A673 (cell line): ENCODE measurements around the gene AARSD1. TPM values are rescaled to one million over a fixed set of nuclear protein-coding genes. Genes with fewer than 3 reads are reported as not detected.

Experiments
- BruUV-seq: library from RNA; stranded (reverse); fragments of 400-500 nt; replicated peaks from 2 replicates; lab custom pipeline; 2021; lab: Mats Ljungman, UMichigan
- CTCF ChIA-PET: fragments of 300-600 bp; sonication (Branson Sonifier 250); formaldehyde crosslinking; loops from one replicate; lab custom pipeline; 2022; ENCODE audit warnings: antibody characterized with exemption; lab: Charles Lee
- POLR2A ChIA-PET: fragments of 300-600 bp; sonication (Branson Sonifier 250); formaldehyde crosslinking; loops from one replicate; lab custom pipeline; 2022; ENCODE audit warnings: antibody characterized with exemption; ENCODE audit not compliant: low non-redundant PET; lab: Charles Lee
- DNase-seq: peaks from one replicate; pipeline ENCODE4 v3.0.0-alpha.2; 2015; ENCODE audit warnings: low spot score
- H3K27ac ChIP-seq: fragments of 200-600 bp; sonication (generic); 2 replicates; pipeline ENCODE4 v1.5.1; 2016; ENCODE audit warnings: mixed run types, low read depth, mild to moderate bottlenecking, mixed read lengths, antibody characterized with exemption, low read length; ENCODE audit not compliant: poor library complexity, severe bottlenecking
- H3K27me3 ChIP-seq: fragments of 200-600 bp; sonication (generic); replicated peaks from 2 replicates; pipeline ENCODE4 v1.6.1; 2017; ENCODE audit warnings: mixed run types, low read depth, mild to moderate bottlenecking, mixed read lengths, antibody characterized with exemption, low read length; ENCODE audit not compliant: insufficient read depth, poor library complexity
- H3K36me3 ChIP-seq: fragments of 200-600 bp; sonication (generic); 2 replicates; pipeline ENCODE4 v1.6.1; 2016; ENCODE audit warnings: mixed run types, mild to moderate bottlenecking, mixed read lengths, antibody characterized with exemption, low read length; ENCODE audit not compliant: insufficient read depth, poor library complexity, severe bottlenecking
- H3K4me1 ChIP-seq: fragments of 200-600 bp; sonication (generic); 2 replicates; pipeline ENCODE4 v1.6.1; 2017; ENCODE audit warnings: mixed run types, mild to moderate bottlenecking, mixed read lengths, antibody characterized with exemption, low read length; ENCODE audit not compliant: insufficient read depth, poor library complexity, severe bottlenecking
- H3K4me3 ChIP-seq: fragments of 200-600 bp; sonication (generic); 2 replicates; pipeline ENCODE4 v1.5.1; 2016; ENCODE audit warnings: low read depth, mixed run types, mild to moderate bottlenecking, mixed read lengths, low read length; ENCODE audit not compliant: poor library complexity, severe bottlenecking
- H3K9me3 ChIP-seq: fragments of 200-600 bp; sonication (generic); 2 replicates; pipeline ENCODE4 v1.6.1; 2016; ENCODE audit warnings: mixed run types, low read depth, mild to moderate bottlenecking, mixed read lengths, antibody characterized with exemption, low read length; ENCODE audit not compliant: poor library complexity, severe bottlenecking
- EZH2 ChIP-seq: fragments of 200-600 bp; sonication (generic); IDR thresholded peaks from 2 replicates; pipeline ENCODE4 v1.6.1; 2017; ENCODE audit warnings: borderline replicate concordance, low read depth, mild to moderate bottlenecking, mixed read lengths, antibody characterized with exemption, low read length; ENCODE audit not compliant: poor library complexity, severe bottlenecking
- intact Hi-C: fragments of 100-400 bp; cut with micrococcal nuclease; formaldehyde crosslinking; loops from one replicate; pipeline ENCODE4 v1.10.0; 2022; ENCODE audit not compliant: unreplicated experiment
- total RNA-seq: library from RNA; stranded (reverse); gene quantifications from 2 replicates; pipeline ENCODE4 v1.2.3, GENCODE V29; 2021
- TF ChIP-seq, protein P1 (sequence below): fragments of 300-800, 200-600 bp; sonication (generic); conservative IDR thresholded peaks from 2 replicates; pipeline ENCODE4 v1.5.1; 2017; ENCODE audit warnings: low read depth, mild to moderate bottlenecking, antibody characterized with exemption, low read length, moderate library complexity, mixed read lengths

The AARSD1 gene
- total RNA-seq, 1 experiment from 2014 or later: 32.9 TPM

DNA sequence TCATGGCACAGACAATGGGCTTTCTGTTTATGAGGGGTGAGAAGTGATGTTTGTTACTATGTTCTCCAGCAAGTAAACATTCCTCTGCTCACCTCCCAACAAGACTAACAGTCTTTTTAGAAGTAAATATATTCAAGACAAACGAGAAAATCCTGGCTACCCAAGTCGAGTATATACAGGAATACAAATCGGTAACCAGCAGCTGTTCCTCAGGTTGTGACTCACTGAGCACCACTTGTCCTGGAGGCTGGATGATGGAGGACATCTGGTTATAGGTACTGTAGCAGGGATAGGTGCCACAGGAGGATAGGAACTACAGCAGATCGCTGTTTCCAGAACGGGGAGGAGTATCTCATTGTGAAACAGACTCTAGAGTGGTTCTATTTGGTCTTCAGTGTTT is 28.6 kb upstream of the AARSD1 start:
- CTCF ChIA-PET: no interaction called here
- no TSS peak for BruUV-seq
- no peak for TF ChIP-seq EZH2
- TF ChIP-seq, protein P1, sequence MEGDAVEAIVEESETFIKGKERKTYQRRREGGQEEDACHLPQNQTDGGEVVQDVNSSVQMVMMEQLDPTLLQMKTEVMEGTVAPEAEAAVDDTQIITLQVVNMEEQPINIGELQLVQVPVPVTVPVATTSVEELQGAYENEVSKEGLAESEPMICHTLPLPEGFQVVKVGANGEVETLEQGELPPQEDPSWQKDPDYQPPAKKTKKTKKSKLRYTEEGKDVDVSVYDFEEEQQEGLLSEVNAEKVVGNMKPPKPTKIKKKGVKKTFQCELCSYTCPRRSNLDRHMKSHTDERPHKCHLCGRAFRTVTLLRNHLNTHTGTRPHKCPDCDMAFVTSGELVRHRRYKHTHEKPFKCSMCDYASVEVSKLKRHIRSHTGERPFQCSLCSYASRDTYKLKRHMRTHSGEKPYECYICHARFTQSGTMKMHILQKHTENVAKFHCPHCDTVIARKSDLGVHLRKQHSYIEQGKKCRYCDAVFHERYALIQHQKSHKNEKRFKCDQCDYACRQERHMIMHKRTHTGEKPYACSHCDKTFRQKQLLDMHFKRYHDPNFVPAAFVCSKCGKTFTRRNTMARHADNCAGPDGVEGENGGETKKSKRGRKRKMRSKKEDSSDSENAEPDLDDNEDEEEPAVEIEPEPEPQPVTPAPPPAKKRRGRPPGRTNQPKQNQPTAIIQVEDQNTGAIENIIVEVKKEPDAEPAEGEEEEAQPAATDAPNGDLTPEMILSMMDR: no peak

DNA sequence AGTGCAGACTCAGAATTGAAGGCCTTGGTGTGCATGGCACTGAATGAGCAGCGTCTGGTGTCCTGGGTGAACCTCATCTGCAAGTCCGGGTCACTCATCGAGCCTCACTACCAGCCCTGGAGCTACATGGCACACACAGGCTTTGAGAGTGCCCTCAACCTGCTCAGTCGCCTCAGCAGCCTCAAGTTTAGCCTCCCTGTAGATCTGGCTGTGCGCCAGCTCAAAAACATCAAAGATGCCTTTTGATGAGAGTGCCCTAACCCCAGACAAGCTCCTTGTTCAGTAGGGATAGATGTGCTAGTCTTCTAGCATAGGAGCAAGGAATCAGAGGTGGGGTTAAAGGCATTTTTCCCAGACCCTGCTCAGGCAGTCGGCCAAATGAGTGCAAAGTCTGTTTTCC is 27.2 kb upstream of the AARSD1 start:
- intact Hi-C loops: no loop called here
- Histone ChIP-seq H3K4me3 (no peak overlapping the region), H3K27me3 (no peaks in the 10 kb centered on the region), H3K36me3 (peaks cover 16% of the 10 kb centered on the region), H3K9me3 (no peaks in the 10 kb centered on the region), H3K27ac (no peak overlapping the region), H3K4me1 (no peaks in the 10 kb centered on the region)
- DNase-seq: no peak
- TF ChIP-seq EZH2: no peak
- TF ChIP-seq, protein P1: no peak
- ChIA-PET POLR2A (no interaction called here), CTCF (no interaction called here)
- BruUV-seq: no TSS peak

More for the DNA sequence above, 28.6 kb upstream of the AARSD1 start:
- H3K4me3 ChIP-seq: no peak overlapping the region
- H3K36me3 ChIP-seq: peaks cover 11% of the 10 kb centered on the region
- intact Hi-C loops: no loop called here
- H3K27me3 ChIP-seq: no peaks in the 10 kb centered on the region
- no peaks in the 10 kb centered on the region for H3K4me1 ChIP-seq
- H3K27ac ChIP-seq: no peak overlapping the region
- DNase-seq: no peak
- no peaks in the 10 kb centered on the region for H3K9me3 ChIP-seq
- POLR2A ChIA-PET: no interaction called here

DNA sequence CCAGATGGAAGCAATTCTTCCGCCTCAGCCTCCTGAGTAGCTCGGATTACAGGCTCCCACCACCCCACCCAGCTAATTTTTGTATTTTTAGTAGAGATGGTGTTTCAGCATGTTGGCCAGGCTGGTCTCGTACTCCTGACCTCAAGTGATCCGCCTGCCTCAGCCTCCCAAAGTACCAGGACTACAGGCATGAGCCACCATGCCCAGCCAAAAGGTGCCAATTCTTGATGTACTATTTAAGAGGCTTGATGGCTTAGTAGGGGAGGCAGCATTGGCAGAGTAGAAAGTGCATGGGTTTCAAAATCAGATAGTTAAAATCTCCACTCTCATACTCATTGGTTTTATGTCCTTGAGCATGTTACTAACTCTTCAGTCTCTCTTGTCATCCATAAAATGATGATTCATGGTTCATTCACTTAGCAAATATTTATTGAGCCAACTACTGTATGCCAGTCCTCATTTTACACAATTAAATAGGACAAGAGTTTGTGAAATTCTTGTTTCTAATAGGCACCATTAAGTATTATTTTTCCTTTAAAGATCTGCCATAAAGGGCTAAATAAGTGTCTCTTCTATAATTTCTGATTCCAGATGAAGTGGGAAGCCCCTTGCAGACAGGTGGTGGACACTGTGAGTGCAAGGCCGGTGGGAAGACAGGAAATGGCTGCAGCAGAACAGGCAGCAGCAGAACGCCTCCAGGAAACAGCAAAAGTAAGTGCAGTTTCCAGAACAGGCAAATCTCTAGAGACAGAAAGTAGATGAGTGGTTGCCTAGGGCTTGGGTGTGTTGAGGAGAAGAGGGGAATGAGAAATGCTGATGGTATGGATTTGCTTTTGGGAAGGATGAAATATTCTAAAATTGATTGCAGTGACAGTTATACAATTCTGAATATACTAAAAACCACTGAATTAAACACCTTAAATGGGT is 25.7 kb upstream of the AARSD1 start:
- BruUV-seq: no TSS peak
- Histone ChIP-seq H3K9me3 (no peaks in the 10 kb centered on the region), H3K36me3 (peaks cover 16% of the 10 kb centered on the region), H3K4me3 (no peak overlapping the region), H3K4me1 (no peaks in the 10 kb centered on the region), H3K27ac (no peak overlapping the region), H3K27me3 (no peaks in the 10 kb centered on the region)
- POLR2A ChIA-PET: no interaction called here
- CTCF ChIA-PET: no interaction called here
- TF ChIP-seq, protein P1: no peak
- no peak for TF ChIP-seq EZH2
- DNase-seq: no peak
- intact Hi-C loops: no loop called here
